Type B pancreatic cell (in vitro differentiated cells): Measurements from ENCODE around the gene DRG2. TPM values are rescaled to one million over a fixed set of nuclear protein-coding genes. Genes with fewer than 3 reads are reported as not detected.

Source experiments
- DNase-seq: peaks from one replicate; pipeline ENCODE4 v3.0.0; 2021; ENCODE audit warnings: mixed read lengths; ENCODE audit not compliant: unreplicated experiment; ENCODE audit errors: extremely low spot score
- H3K27ac Mint-ChIP-seq: 2 replicates; pipeline ENCODE4 v1.8.0; 2021; ENCODE audit warnings: mild to moderate bottlenecking, mixed read lengths
- H3K27me3 Mint-ChIP-seq: 2 replicates; pipeline ENCODE4 v1.8.0; 2021; ENCODE audit warnings: mixed read lengths
- H3K36me3 Mint-ChIP-seq: 2 replicates; pipeline ENCODE4 v1.8.0; 2021; ENCODE audit warnings: mixed read lengths
- H3K4me1 Mint-ChIP-seq: one replicate; pipeline ENCODE4 v1.8.0; 2021; ENCODE audit warnings: mixed read lengths; ENCODE audit not compliant: unreplicated experiment
- H3K4me3 Mint-ChIP-seq: 2 replicates; pipeline ENCODE4 v1.8.0; 2021; ENCODE audit warnings: mild to moderate bottlenecking, mixed read lengths
- H3K9me3 Mint-ChIP-seq: 2 replicates; pipeline ENCODE4 v1.8.0; 2021; ENCODE audit warnings: mixed read lengths
- total RNA-seq: library from RNA; stranded (reverse); gene quantifications from 2 replicates; pipeline ENCODE4 v1.2.1, GENCODE V29; 2021; ENCODE audit warnings: low replicate concordance
- TF ChIP-seq, protein P1 (sequence below): fragments of 200-600 bp; sonication (generic); conservative IDR thresholded peaks from 2 replicates; pipeline ENCODE4 v1.5.0; 2021; ENCODE audit warnings: antibody characterized with exemption, mild to moderate bottlenecking

DRG2 gene
- total RNA-seq, 1 donor from 2014 or later, result 34.2 TPM

- Mint-ChIP-seq H3K27ac (no peak overlapping the region), H3K9me3 (no peaks in the 10 kb centered on the region), H3K4me1 (peaks cover 5% of the 10 kb centered on the region), H3K36me3 (no peaks in the 10 kb centered on the region), H3K4me3 (no peak overlapping the region), H3K27me3 (no peaks in the 10 kb centered on the region)
- DNase-seq, result no peak
- TF ChIP-seq, protein P1, sequence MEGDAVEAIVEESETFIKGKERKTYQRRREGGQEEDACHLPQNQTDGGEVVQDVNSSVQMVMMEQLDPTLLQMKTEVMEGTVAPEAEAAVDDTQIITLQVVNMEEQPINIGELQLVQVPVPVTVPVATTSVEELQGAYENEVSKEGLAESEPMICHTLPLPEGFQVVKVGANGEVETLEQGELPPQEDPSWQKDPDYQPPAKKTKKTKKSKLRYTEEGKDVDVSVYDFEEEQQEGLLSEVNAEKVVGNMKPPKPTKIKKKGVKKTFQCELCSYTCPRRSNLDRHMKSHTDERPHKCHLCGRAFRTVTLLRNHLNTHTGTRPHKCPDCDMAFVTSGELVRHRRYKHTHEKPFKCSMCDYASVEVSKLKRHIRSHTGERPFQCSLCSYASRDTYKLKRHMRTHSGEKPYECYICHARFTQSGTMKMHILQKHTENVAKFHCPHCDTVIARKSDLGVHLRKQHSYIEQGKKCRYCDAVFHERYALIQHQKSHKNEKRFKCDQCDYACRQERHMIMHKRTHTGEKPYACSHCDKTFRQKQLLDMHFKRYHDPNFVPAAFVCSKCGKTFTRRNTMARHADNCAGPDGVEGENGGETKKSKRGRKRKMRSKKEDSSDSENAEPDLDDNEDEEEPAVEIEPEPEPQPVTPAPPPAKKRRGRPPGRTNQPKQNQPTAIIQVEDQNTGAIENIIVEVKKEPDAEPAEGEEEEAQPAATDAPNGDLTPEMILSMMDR, result no peak
These were observed 29.8 kb downstream of the DRG2 start for GRCh38 chr17:18117533-18117932.

DNA sequence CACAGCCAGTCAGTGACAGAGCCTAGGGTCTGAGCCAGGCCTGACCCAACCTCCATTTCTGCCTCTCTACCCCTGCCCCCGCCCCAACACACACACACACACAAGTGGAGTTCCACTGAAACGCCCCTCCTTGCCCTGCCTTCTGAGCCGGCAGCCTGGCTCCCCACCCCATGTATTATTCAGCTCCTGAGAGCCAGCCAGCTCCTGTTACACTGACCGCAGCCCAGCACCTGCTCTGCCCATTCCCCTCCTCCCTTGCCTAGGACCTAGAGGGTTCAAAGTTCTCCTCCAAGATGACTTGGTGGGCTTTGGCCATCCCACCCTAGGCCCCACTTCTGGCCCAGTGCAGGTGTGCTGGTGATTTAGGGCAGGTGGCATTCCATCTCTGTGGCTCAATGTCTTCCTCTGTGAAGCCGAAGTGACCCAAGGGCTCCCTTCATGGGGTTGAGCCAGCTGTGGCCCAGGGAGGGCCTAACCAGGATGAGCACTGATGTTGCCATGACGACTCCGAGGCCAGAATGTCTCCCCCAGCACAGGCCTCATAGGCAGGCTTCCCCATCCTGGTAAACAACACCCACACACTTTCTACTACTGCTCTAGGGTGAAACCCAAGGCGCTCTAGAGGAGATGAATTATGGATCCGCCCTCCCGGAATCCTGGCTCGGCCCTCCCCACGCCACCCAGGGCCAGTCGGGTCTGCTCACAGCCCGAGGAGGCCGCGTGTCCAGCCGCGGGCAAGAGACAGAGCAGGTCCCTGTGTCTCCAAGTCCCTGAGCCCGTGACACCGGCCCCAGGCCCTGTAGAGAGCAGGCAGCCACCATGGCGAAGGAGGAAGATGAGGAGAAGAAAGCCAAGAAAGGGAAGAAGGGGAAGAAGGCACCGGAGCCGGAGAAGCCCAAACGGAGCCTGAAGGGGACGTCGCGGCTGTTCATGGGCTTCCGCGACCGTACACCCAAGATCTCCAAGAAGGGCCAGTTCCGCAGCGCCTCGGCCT is 30.5 kb downstream of the DRG2 start:
- TF ChIP-seq, protein P1, result no peak
- no peaks in the 10 kb centered on the region for H3K36me3 Mint-ChIP-seq
- peaks cover 5% of the 10 kb centered on the region for H3K4me1 Mint-ChIP-seq
- DNase-seq, result no peak
- H3K9me3 Mint-ChIP-seq, result no peaks in the 10 kb centered on the region
- H3K27me3 Mint-ChIP-seq, result no peaks in the 10 kb centered on the region
- H3K27ac Mint-ChIP-seq, result no peak overlapping the region
- H3K4me3 Mint-ChIP-seq, result no peak overlapping the region

- Mint-ChIP-seq H3K4me3 (no peak overlapping the region), H3K36me3 (no peaks in the 10 kb centered on the region), H3K9me3 (no peaks in the 10 kb centered on the region), H3K27me3 (no peaks in the 10 kb centered on the region), H3K4me1 (peaks cover 5% of the 10 kb centered on the region), H3K27ac (no peak overlapping the region)
- no peak for DNase-seq
- TF ChIP-seq, protein P1, result no peak
These were observed 31.5 kb downstream of the DRG2 start for GRCh38 chr17:18119166-18119745.

DNA sequence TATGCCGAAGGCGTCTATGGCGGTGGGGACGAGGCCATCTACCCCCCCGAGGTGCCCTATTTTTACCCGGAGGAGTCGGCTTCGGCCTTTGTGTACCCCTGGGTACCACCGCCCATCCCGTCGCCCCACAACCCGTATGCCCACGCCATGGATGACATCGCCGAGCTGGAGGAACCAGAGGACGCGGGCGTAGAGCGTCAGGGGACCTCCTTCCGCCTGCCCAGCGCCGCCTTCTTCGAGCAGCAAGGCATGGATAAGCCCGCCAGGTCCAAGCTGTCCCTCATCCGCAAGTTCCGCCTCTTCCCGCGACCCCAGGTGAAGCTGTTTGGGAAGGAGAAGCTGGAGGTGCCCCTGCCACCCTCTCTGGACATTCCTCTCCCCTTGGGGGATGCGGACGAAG is 32.2 kb downstream of the DRG2 start:
- H3K36me3 Mint-ChIP-seq, result no peaks in the 10 kb centered on the region
- TF ChIP-seq, protein P1, result no peak
- no peaks in the 10 kb centered on the region for H3K27me3 Mint-ChIP-seq
- H3K4me3 Mint-ChIP-seq, result no peak overlapping the region
- H3K27ac Mint-ChIP-seq, result no peak overlapping the region
- H3K4me1 Mint-ChIP-seq, result peaks cover 5% of the 10 kb centered on the region
- H3K9me3 Mint-ChIP-seq, result no peaks in the 10 kb centered on the region
- DNase-seq, result no peak

DNA sequence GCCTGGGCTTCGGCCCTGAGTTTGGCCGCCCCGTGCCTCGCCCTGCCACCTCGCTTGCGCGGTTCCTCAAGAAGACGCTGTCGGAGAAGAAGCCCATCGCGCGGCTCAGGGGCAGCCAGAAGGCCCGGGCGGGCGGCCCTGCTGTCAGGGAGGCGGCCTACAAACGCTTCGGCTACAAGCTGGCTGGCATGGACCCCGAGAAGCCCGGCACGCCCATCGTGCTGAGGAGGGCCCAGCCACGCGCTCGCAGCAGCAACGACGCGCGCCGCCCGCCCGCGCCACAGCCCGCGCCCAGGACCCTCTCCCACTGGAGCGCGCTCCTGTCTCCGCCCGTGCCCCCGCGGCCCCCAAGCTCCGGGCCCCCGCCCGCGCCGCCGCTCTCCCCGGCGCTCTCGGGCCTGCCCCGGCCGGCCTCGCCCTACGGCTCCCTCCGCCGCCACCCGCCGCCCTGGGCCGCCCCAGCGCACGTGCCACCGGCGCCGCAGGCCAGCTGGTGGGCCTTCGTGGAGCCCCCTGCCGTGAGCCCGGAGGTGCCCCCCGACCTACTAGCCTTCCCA is 32.8 kb downstream of the DRG2 start:
- no peaks in the 10 kb centered on the region for H3K9me3 Mint-ChIP-seq
- H3K36me3 Mint-ChIP-seq, result no peaks in the 10 kb centered on the region
- no peak overlapping the region for H3K27ac Mint-ChIP-seq
- H3K27me3 Mint-ChIP-seq, result no peaks in the 10 kb centered on the region
- no peak overlapping the region for H3K4me3 Mint-ChIP-seq
- TF ChIP-seq, protein P1, result no peak
- no peak for DNase-seq
- peaks cover 4% of the 10 kb centered on the region for H3K4me1 Mint-ChIP-seq
